IPS-18c (cell line): Measurements from ENCODE around the gene SRSF7.
"Not testable (repeated sequence)": the region's sequence is repeated elsewhere in the genome, so short reads cannot be mapped to it uniquely, and the experiment has no call there.

ENCODE experiments used
- H3K4me3 ChIP-seq: 2 replicates; pipeline ENCODE4 v1.7.0; 2013; ENCODE audit warnings: low read depth, mild to moderate bottlenecking, low read length, moderate library complexity; ENCODE audit not compliant: insufficient read depth
- H3K9me3 ChIP-seq: one replicate; pipeline ENCODE4 v1.6.1; 2013; ENCODE audit warnings: mild to moderate bottlenecking, low read length, moderate library complexity; ENCODE audit not compliant: control insufficient read depth, insufficient read depth

Gene SRSF7

DNA sequence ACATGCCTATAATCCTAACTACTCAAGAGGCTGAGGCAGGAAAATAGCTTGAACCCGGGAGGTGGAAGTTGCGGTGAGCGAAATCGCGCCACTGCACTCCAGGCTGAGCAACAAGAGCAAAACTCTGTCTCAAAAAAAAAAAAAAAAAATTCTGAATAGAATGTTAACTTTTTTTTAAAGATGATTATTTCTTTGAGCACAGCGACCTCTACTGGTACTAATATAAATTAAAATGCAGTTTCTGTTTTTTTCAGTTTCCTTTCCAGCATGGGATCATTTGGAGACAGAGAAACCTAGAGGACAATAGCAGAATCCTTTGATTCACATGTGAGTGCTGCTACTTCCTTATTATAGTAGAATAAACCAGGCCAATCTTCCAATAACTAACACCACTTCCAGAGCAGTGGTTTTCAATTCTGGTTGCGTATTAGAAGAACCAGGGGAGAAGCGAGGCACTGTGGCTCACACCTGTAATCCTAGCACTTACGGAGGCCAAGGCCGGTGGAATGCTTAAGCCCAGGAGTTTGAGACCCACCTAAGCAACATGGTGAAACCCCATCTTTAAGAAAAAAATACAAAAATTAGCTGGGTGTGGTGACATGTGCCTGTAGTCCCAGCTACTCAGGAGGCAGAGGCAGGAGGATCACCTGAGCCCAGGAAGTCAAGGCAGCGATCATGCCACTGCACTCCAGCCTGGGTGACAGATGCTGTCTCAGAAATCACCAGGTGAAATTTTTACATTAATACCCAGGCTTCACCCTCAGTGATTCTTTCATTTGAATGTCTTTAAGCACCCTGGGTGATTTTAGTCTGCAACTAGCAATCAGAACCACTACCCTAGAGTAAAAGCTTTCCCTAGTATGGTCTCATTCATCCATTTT lies 10.1 kb downstream of the SRSF7 start:
- Histone ChIP-seq H3K9me3 (no peaks in the 10 kb centered on the region), H3K4me3 (no peak overlapping the region)

DNA sequence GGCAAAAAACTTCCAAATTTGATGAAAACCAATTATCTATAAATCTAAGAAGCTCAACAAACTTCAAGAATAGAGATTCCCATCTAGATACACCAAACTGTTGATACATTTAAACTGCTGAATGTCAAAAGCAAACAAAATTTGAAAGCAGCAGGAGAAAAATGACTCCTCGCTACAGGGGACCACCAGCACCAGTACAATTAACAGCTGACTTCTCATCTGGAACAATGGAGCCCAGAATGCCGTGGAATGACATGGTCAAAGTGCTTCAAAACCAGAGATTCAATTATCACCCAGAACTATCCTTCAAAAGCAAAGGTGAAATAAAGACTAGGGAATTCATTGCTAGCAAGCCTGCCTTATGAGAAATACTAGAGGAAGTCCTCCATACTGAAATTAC lies 11.6 kb downstream of the SRSF7 start:
- Histone ChIP-seq H3K4me3 (no peak overlapping the region), H3K9me3 (no peaks in the 10 kb centered on the region)

DNA sequence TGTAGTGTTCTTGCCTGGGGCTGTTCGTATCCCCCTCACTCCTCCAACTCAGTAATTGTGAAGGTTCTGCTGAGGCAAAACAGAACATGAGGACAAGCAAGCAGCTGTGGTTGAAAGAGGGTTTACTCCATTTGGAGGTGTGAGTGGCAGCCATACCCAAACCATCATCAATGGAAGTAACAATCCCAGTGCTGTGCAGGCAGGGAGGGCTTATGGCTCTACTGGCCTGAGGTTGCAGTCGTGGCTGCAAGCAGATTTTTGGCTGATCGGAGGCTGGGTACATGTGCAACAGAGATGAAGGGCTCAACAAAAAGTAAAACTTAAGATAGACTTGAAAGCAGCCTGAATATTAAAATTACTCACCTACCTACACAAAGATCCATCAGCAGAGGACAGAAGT lies 13.2 kb downstream of the SRSF7 start:
- Histone ChIP-seq H3K9me3 (no peaks in the 10 kb centered on the region), H3K4me3 (no peak overlapping the region)

DNA sequence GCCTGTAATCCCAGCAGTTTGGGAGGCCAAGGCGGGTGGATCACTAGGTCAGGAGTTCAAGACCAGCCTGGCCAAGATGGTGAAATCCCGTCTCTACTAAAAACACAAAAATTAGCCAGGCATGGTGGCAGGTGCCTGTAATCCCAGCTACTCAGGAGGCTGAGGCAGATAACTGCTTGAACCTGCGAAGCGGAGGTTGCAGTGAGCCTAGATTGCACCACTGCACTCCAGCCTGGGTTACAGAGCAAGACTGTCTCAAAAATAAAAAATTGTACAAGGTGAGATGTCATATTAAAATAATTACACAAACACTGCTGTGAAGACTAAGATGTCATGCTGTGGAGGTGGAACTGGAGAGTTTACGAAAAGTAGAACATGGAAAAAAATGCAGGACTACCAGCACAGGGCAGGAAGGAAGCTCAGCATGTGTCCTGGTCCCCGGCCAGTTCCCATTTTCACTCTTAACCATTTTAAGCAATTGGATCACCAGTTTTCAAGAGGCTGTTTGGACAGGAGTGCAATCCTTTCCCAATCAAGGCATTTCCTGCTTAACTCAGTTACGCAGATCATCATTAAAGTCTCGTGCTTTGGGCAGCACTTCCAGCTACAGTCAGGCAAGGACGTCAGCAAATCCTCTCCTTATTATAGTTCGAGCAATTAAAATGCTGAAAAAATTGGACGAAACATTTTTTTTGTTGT lies 14.0 kb downstream of the SRSF7 start:
- H3K9me3 ChIP-seq, H3K4me3 ChIP-seq: not testable (repeated sequence)

DNA sequence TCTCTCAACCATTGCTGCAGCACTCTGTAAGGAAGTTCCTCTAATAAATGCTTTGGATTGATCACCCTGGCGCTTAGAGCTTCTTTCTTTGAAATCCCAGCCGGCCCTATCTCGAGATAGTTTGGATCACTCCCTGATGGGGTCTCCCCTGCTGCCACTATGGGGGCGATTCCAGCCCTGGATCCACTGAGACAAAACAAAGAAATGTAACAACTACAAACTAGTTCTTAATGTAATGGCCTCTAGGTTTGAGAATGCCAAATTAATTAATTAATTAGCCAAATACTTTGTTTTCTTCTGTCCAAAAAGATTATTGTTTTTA lies 15.2 kb downstream of the SRSF7 start:
- H3K9me3 ChIP-seq, result no peaks in the 10 kb centered on the region

DNA sequence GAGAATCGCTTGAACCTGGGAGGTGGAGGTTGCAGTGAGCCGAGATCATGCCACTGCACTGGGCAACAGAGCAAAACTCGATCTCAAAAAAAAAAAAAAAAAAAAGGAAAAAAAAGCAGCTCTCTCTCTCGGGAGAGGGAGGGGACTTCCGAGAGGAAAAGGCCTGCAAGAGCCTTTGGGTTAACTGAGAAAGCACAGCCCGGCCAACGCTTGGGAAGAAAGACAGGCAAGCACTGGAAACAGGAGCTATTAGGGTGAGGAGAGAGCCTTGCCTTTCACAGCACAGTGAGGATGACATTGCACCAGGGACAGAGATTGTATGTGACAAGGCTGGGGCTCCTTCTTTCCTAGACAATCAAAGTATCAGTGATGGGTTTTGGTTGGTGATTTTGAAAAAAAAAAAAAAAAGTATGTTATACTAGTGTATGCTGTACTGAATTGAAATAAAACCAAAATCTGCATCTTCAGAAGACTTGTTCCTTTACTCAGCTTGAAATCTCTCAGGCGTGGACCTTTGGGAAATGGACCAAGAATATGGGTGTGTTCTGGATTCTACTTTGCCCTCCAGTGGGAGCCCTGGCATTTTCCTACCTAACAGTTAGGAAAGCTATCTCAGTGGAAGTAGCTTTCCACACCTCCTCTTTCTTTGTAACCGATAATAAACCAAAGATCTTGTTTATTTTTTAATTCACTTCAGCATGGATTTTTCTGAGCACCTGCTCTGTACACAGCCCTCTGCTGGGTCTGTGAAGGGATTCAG lies 16.7 kb downstream of the SRSF7 start:
- H3K9me3 ChIP-seq, result no peaks in the 10 kb centered on the region
- no peak overlapping the region for H3K4me3 ChIP-seq

More for the DNA sequence above, 15.2 kb downstream of the SRSF7 start:
- H3K4me3 ChIP-seq, result no peak overlapping the region

DNA sequence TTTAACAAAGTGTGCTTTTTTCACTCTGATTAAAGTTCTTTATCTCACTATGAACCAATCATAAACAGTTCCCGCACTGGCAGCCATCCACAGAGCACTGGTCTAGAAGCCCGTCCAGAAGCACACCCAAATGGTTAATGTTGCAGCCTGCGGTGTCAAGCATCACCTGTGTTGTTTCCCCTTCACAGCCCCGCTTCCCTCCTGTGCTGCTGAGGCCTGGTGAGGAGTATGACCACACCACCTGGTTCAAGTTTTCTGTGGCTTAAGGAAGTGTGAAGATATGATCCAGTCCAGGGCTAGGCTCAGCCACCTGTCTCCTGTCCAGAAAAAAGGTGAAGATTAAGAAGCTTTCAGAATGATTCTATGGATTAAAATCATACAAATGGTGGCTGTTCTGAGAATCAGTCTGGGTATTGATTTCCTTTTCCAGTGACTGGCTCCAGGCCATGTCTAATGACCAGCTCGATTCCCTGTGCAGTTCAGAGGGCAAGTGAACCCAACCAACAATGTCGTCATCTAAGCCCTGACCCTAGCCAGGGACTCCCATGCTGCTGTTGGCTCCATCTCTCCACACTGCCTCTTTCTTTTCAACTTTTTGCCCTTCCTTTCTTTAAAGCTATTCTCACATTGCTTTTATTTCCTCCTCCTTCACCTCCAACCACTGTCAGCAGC lies 17.7 kb downstream of the SRSF7 start:
- no peaks in the 10 kb centered on the region for H3K9me3 ChIP-seq
- no peak overlapping the region for H3K4me3 ChIP-seq

DNA sequence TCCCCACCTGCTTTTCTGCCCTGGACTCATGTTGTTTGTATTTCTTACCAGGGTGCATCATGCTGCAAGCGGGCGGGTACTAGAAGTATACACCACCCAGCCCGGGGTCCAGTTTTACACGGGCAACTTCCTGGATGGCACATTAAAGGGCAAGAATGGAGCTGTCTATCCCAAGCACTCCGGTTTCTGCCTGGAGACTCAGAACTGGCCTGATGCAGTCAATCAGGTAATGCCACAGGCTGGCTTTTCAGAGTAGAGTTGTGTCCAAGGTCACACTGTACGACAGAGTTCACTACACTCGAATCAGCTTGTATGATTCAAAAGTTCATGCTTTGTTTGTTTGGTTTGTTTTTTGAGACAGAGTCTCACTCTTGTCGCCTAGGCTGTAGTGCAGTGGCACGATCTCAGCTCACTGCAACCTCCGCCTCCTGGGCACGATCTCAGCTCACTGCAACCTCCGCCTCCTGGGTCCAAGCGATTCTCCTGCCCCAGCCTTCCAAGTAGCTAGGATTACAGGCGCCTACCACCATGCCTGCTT lies 19.4 kb downstream of the SRSF7 start:
- Histone ChIP-seq H3K4me3 (no peak overlapping the region), H3K9me3 (no peaks in the 10 kb centered on the region)

DNA sequence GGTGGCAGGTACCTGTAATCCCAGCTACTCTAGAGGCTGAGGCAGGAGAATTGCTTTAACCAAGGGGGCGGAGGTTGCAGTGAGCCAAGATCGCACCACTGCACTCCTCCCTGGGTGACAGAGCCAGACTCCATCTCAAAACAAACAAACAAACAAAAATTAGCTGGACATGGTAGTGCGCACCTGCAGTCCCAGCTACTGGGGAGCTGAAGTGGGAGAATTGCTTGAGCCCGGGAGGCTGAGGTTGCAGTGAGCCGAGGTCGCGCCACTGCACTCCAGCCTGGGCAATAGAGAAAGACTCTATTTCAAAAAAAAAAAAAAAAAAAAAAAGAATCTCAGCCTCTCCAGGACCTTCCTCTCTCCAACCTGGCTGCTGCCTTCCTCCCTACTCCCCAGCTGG lies 20.1 kb downstream of the SRSF7 start:
- Histone ChIP-seq H3K4me3 (no peak overlapping the region), H3K9me3 (no peaks in the 10 kb centered on the region)

DNA sequence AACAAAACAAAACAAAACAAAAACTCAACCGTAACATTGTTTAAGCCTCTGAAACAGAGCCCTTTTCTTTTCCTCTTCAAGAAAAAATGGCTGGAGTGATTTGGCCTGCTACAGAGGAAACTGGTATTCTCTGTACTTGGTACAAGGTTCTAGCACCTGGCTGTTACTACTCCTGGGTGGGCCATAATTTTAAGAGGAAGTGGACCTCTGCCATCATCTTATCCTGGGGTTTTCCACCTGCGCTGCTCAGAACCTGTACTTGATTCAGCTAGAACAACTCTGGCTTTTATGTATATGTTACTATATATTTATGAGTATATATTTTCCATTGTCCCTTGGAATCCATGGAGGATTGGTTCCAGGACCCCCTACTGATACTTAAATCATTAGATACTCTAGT lies 22.5 kb downstream of the SRSF7 start:
- H3K9me3 ChIP-seq, result no peaks in the 10 kb centered on the region
- no peak overlapping the region for H3K4me3 ChIP-seq

DNA sequence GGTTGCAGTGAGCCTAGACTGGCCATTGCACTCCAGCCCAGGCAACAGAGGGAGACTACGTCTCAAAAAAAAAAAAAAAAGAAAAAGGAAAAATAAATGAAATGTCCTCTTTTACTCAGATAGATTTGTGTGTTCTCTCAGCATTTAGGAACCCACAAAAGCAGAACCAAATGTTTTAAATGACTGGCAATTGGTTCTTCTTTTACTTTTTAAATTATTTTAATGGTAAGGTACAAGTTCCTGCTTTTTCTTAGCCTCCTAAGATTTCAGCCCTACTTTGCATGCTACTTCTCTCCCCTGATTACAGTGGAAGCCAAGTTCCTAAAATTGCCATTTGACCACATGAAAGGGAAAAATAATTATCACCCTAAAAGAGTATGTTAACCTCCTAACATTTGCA lies 23.5 kb downstream of the SRSF7 start:
- Histone ChIP-seq H3K4me3 (no peak overlapping the region), H3K9me3 (no peaks in the 10 kb centered on the region)

DNA sequence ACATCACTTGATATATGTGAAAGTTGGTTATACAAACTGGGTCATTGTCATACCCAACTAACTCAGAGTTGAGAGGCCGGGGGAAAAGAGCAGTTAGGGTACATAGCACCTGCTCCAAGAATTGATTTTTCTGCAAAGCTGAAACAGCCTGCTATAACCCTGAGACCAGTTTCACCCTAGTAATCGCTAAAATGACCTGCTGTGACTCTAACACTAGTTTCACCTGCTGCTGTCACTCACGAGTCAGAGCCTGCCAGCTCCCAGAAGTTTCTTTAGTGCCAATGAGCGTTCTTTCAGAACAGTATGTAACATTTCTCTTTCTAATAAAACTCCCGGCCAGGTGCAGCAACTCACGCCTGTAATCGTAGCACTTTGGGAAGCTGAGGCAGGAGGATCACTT lies 28.0 kb downstream of the SRSF7 start:
- Histone ChIP-seq H3K4me3 (no peak overlapping the region), H3K9me3 (no peaks in the 10 kb centered on the region)

DNA sequence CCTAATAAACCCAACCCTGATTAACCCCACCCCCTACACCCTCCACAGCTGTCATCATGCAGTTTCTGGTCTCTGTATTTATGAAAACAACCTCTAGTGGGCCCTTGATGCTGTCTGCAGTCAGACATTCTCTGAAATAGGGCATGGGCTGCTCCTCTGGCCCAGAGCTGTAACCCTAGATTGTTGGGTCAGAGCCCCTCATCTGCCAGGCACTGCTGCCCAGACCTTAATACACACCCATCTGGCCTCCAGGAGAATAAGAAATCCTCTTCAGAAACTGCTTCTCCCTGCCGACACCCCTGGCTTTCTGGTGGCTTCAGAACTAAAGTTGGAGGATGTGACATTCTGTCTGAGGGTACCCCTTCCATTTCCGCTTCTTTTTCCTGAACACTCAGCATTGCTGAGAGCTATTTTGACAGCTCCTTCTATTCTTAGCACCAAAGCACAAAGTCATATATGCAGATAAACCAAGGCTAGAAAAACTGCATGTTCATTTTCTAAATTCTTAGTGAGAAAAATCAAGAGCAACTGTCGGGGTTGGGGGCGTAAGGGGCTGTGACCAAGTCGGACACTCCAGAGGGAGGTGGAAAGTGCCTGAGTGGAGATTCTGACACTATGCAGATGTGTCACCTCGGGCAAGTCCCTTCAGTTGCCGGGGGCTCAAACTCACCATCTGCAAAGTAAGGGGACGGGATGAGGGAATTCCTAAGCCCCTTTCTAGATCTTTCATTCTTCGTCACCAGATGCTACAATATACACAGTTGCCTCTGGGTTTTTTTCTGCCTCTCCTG lies 28.7 kb downstream of the SRSF7 start:
- no peaks in the 10 kb centered on the region for H3K9me3 ChIP-seq
- no peak overlapping the region for H3K4me3 ChIP-seq

DNA sequence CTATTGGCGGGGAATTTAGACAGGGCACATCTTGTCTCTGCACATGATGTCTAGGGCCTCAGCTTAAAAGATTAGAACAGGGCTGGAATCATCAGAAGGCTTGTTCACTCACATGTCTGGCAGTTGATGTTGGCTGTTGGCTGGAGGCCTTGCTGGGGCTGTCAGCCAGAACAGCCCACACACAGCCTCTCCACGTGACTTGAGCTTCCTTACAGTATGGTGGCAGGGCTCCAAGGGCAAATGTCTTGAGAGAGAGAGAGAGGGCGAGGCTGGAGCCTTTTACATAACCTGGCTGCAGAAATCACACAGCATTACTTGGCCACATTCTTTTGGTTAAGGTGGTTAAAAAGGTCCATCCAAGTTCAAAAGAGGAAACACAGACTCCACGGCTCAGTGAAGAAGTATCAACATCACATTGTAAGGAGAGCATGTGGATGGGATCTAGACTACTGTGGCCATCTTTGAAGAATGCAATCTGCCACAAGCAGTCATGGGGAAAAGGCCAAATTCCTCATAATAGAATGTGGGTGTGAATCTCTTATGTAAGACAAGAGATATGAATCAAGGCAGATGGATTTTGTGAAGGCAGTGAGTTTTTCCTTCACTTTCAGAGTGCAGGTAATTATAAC lies 30.4 kb downstream of the SRSF7 start:
- Histone ChIP-seq H3K9me3 (no peaks in the 10 kb centered on the region), H3K4me3 (no peak overlapping the region)

DNA sequence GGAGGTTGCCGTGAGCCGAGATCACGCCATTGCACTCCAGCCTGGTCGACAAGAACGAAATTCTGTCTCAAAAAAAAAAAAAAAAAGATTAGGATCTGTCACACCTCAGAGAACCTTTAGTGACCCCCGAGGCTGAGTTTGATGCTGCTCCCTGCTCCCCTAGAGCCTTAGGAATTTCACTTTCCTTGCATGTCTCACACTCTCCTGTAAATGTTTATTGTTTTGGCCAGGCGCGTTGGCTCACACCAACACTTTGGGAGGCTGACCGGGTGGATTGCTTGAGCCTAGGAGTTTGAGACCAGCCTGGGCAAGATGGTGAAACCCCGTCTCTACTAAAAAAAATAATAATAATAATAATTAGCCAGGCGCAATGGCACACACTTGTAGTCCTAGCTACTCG lies 31.5 kb downstream of the SRSF7 start:
- no peaks in the 10 kb centered on the region for H3K9me3 ChIP-seq
- no peak overlapping the region for H3K4me3 ChIP-seq

DNA sequence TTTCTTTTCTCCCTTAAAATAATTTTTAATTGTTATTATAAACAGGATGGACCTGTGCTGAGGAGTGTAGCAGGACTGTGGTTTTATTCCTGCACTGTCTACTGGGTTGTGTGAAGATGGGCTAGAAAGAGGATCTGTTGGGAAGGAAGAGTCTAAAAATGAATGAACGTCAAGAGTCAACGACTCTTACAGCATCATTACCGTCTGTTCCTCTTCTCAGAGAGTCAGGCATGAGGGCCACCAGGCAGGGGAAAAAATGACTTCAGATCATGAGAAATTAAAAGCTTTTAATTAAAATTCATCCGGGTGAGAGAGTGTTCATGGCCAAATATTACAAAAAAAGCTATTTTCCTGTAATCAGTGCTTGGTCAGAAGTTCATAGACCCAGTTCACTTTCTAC lies 32.6 kb downstream of the SRSF7 start:
- no peak overlapping the region for H3K4me3 ChIP-seq
- H3K9me3 ChIP-seq, result no peaks in the 10 kb centered on the region
